ENCODE measurements around the gene TRAF1.

The TRAF1 gene

DNA sequence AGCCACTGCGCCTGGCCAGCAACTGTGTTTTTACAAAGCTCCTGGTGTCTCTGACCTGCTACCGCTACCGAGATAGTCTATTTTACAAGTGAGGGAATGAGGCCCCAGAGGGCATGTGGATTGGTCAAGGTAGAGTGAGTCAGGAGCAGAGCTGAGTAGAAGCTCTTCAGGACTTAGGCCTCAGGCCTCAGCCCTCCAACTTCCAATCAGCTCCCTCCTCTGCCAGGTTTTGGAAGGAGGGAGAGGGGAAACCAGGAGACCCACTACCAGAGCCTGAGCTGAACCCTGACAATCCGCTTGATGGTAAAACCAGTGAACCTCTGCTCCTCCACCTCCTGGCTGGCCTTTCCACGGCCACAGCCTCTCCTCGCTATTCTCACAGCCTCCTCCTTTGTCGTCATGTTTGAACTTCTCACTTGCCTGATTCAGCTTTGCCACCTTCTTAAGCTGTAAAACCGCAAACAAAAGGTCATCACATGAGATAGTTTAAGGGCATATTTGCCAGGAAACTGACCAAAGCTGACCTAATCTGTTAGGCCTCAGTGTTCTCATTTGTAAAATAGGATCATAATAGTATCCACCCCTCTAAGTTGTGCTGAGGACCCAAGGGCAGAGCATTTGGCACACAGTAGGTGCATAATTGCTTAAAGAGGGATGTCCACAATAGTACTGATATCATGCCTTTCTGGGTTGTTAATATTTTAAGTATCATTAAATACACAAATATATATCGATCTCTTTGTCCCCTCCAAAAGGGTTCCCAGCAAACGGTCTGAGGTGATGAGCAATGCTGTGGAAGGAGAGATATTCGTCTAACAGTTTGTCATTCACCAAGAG lies 1.7 kb downstream of the TRAF1 start:
- DNase-seq (ENCODE audit: low read depth in 2 of 2), result no peak

- DNase-seq (ENCODE audit: low read depth in 2 of 2), result no peak
These were observed 2.8 kb downstream of the TRAF1 start for GRCh38 chr9:120923620-120924328.

- DNase-seq (ENCODE audit: low read depth in 2 of 2), result no peak
These were observed 4.0 kb downstream of the TRAF1 start for GRCh38 chr9:120922404-120923195.

- DNase-seq (ENCODE audit: low read depth in 2 of 2), result no peak
These were observed 4.9 kb downstream of the TRAF1 start for GRCh38 chr9:120921661-120922181.

GRCh38 chr9:120920806-120921178 lies 5.8 kb downstream of the TRAF1 start:
- no peak for DNase-seq (ENCODE audit: low read depth in 2 of 2)

- no peak for DNase-seq (ENCODE audit: low read depth in 2 of 2)
These were observed 6.5 kb downstream of the TRAF1 start for GRCh38 chr9:120919843-120920805.

DNA sequence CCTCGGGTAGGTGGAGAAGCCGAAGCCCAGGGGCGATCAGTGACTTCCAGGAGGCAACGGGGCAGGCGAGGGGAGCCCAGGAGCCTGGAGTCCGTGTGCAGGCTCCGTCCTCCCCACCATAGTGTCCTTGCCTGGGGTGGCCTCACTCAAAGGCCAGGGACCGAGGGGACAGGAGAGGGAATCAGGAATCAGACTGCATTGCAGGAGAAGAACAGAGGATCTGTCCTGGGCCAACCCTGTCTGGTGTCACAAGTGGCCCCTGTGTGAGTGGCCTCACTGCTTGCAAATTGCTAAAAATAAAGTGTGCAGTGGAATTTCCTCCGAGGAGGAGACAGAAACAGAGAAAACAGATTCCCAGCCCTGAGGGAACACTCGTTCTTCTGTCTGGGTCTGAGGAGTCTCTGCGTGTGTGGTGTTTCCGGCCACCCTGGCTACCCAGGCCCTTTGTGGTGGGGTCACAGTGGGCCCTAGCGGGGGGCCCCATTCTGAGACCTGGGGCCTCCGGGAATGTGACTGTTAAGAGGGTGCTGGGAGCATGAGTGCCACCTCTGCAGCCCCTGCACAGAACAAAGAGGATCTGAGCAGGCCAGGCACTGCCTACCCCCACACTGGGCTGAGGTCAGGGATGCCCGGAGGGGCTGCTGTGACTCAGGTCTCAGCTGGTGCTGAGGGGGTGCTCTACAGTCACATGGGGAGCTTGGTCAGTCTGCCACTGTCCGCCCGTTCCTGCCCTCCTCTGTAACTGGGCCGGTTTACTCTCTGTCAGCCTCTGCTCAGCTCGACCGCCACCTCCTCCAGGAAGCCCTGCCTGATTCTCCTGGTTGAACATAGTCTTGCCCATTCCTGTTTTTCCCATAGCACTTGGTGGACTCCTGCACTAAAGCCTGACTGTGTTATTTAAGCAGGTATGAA lies 7.4 kb downstream of the TRAF1 start:
- no peak for DNase-seq (ENCODE audit: low read depth in 2 of 2)

GRCh38 chr9:120917929-120918762 lies 8.4 kb downstream of the TRAF1 start:
- no peak for DNase-seq (ENCODE audit: low read depth in 2 of 2)

DNA sequence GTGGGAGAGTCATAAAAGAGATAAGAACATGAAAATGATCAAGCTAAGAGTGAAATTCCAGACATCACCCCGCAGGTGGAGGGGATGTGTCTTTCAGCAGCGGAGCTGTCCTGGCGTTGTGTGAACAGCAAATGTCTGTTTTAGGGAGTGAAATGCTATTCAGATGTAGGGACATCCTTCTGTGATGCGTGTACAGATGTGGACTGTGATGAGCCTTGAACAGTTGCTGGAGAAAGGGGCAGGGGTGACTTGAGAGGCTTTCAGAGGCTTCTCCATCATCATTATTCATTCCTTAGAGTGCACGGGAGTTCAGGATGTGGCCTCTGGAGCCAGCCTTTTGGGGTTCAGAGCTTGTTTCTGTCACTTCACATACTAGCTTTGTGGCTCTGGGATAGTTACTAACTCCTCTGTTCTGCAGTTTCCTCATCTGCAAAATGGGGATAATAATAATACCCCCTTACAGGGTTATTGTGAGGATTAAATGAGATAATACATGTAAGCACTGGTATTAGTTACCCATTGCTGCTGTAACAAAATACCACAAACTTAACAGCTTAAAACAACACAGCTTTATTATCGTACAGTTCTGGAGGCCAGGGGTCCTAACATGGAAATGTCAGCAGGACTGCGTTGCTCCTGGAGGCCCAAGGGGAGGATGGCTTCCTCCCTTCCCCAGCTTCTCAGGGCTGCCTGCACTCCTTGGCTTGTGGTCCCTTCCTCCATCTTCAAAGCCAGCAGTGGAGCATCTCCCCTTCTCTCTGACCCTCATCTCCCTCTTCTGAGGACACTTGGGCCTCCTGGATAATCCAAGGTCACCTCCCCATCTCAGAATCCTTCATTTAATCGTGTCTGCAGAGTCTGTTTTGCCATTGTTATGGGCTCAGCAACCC lies 9.4 kb downstream of the TRAF1 start:
- no peak for DNase-seq (ENCODE audit: low read depth in 2 of 2)

DNA sequence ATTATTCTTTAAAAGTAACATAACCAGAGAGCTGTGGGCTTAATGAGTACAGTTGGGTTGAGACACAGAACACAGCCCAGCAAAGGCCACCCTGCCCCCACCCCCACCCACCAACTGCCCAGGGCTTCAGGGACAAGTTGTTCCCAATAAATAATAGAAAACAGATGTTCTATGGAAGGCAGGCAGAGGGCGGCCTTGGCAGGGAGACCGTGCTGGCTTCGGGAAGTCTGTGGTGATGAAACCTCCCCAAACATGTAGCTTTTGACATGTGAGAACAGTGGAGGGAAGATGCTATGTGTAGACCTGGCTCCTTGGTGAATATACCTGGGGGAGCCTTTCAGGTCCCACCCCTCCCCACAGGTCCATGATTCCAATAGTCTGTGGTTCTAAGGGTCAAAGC lies 10.0 kb downstream of the TRAF1 start:
- no peak for DNase-seq (ENCODE audit: low read depth in 2 of 2)

GRCh38 chr9:120915854-120916470 lies 10.6 kb downstream of the TRAF1 start:
- DNase-seq (ENCODE audit: low read depth in 2 of 2), result no peak

GRCh38 chr9:120914953-120915352 lies 11.6 kb downstream of the TRAF1 start:
- no peak for DNase-seq (ENCODE audit: low read depth in 2 of 2)

DNA sequence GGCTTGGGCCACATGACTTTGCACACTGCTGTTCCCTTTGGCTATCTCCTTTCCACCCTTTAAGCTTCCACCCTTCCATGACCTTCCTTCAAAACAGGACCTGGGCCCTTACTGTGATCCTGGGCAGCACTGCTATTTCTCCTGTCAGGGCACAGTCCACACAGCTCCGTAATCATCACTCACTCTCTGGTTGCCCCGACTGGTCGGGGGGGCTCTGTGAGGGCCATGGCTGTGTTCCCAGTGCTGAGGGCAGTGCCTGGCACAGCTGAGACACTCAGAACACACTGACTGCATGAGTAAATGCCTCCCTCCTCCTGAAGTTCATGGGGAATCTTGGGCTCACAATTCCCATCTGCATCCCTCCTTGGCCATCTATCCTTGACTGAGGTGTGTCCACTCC lies 12.2 kb downstream of the TRAF1 start:
- DNase-seq (ENCODE audit: low read depth in 2 of 2), result no peak

GRCh38 chr9:120913647-120914264 lies 12.8 kb downstream of the TRAF1 start:
- DNase-seq (ENCODE audit: low read depth in 2 of 2), result no peak

DNA sequence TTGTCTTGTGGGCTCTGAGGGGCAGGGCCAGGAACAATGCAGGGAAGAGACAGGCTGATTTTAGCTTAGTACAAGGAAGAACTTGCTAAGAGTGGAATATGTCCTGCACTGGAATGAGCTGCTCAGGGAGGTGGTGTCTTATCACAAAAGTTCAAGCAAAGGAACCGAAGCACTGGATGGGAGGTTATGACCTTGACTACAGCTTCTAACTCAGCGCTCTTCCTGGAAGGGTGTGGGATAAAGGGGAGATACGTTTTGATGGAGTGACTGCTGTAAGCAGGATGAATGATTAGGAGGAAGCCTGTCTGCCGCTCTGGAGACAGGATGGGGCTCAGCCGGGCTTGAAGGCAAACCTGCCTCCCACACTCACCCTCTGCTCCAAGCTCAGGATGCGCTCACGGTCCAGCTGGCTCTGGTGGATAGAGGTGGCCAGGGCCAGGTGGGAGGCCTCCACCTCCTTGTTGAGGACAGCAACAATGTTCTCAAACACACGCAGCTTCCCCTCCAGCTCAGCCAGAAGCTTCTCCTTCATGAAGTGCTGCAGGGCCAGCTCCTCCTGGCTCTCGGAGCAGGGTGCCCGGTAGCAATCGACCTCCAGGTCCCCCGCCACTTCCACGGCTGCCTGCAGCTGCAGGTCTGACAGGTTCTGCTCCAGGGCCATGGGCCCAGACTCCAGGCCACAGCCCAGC lies 13.5 kb downstream of the TRAF1 start:
- no peak for DNase-seq (ENCODE audit: low read depth in 2 of 2)

GRCh38 chr9:120911295-120911837 lies 15.2 kb downstream of the TRAF1 start:
- DNase-seq (ENCODE audit: low read depth in 2 of 2), result no peak

Data from stimulated activated CD8-positive, alpha-beta memory T cell treated with anti-CD3 and anti-CD28 coated beads, Interleukin-2, amount 100 ng/mL, for 1 hour (primary cell).